Liver (tissue), 9 donors: ENCODE measurements around the gene TXN2. TPM values are rescaled to one million over a fixed set of nuclear protein-coding genes. Genes with fewer than 3 reads are reported as not detected.
"Not testable (repeated sequence)": the region's sequence is repeated elsewhere in the genome, so short reads cannot be mapped to it uniquely, and the experiment has no call there.

Source experiments
- DNase-seq: peaks from one replicate; pipeline ENCODE4 v3.0.0-alpha.2; 2017; ENCODE audit warnings: low spot score
- H3K27ac ChIP-seq, 2 donors: one replicate each; pipeline ENCODE4 v1.7.0; 2013; ENCODE audit warnings: inconsistent platforms in 2 of 2, low read length in 2 of 2, control low read depth in 1 of 2, low read depth in 1 of 2, mild to moderate bottlenecking in 1 of 2
- H3K27me3 ChIP-seq, 4 donors: one replicate each; pipeline versions ENCODE4 v1.6.1 to v1.7.0; 2013; ENCODE audit warnings: low read length in 3 of 4, inconsistent platforms in 1 of 4, mild to moderate bottlenecking in 1 of 4, moderate library complexity in 1 of 4; ENCODE audit not compliant: control insufficient read depth in 4 of 4, insufficient read depth in 4 of 4
- H3K36me3 ChIP-seq, 4 donors: one replicate each; pipeline versions ENCODE4 v1.6.1 to v1.7.0; 2013; ENCODE audit warnings: low read length in 3 of 4, mild to moderate bottlenecking in 3 of 4, low read depth in 1 of 4, moderate library complexity in 1 of 4; ENCODE audit not compliant: control insufficient read depth in 4 of 4, insufficient read depth in 3 of 4
- H3K4me1 ChIP-seq, 4 donors: one replicate each; pipeline versions ENCODE4 v1.6.1 to v1.7.0; 2013; ENCODE audit warnings: low read length in 3 of 4, mild to moderate bottlenecking in 3 of 4, moderate library complexity in 1 of 4; ENCODE audit not compliant: control insufficient read depth in 4 of 4, insufficient read depth in 4 of 4
- H3K4me3 ChIP-seq, 3 donors: one replicate each; pipeline versions ENCODE4 v1.6.1 to v1.7.0; 2013; ENCODE audit warnings: low read length in 3 of 3, control low read depth in 1 of 3, low read depth in 1 of 3, mild to moderate bottlenecking in 1 of 3
- H3K9ac ChIP-seq, 2 donors: one replicate each; pipeline ENCODE4 v1.7.0; 2013; ENCODE audit warnings: low read length in 2 of 2, mild to moderate bottlenecking in 2 of 2, moderate library complexity in 2 of 2, control low read depth in 1 of 2, low read depth in 1 of 2
- H3K9me3 ChIP-seq, 4 donors: one replicate each; pipeline versions ENCODE4 v1.6.1 to v1.7.0; 2013; ENCODE audit warnings: low read length in 3 of 4; ENCODE audit not compliant: control insufficient read depth in 4 of 4
- ATF3 ChIP-seq: IDR thresholded peaks from 2 replicates; pipeline ENCODE4 v1.6.1; 2016; ENCODE audit warnings: antibody characterized with exemption
- EGR1 ChIP-seq, 2 donors: IDR thresholded peaks; 2 replicates each; pipeline ENCODE4 v1.6.1; 2016 to 2018; ENCODE audit warnings: antibody characterized with exemption in 2 of 2, low read depth in 2 of 2
- GABPA ChIP-seq, 2 donors: IDR thresholded peaks in 1 of 2; conservative IDR thresholded peaks in 1 of 2; 2 replicates each; pipeline ENCODE4 v1.6.1; 2016; ENCODE audit warnings: antibody characterized with exemption in 2 of 2, mild to moderate bottlenecking in 1 of 2, moderate library complexity in 1 of 2
- HNF4A ChIP-seq, 2 donors: conservative IDR thresholded peaks; 2 replicates each; pipeline ENCODE4 v1.6.1; 2016; ENCODE audit warnings: antibody characterized with exemption in 2 of 2, mild to moderate bottlenecking in 2 of 2
- HNF4G ChIP-seq: IDR thresholded peaks from 2 replicates; pipeline ENCODE4 v1.6.1; 2016; ENCODE audit warnings: antibody characterized with exemption
- MAX ChIP-seq: IDR thresholded peaks from 2 replicates; pipeline ENCODE4 v1.6.1; 2016; ENCODE audit warnings: antibody characterized with exemption
- RAD21 ChIP-seq, 2 donors: IDR thresholded peaks; 2 replicates each; pipeline ENCODE4 v1.6.1; 2016; ENCODE audit warnings: antibody characterized with exemption in 2 of 2, mild to moderate bottlenecking in 2 of 2
- REST ChIP-seq: IDR thresholded peaks from 2 replicates; pipeline ENCODE4 v1.6.1; 2016; ENCODE audit warnings: antibody characterized with exemption, mild to moderate bottlenecking
- RXRA ChIP-seq, 2 donors: IDR thresholded peaks; 2 replicates each; pipeline ENCODE4 v1.6.1; 2017 to 2018; ENCODE audit warnings: antibody characterized with exemption in 2 of 2, mild to moderate bottlenecking in 1 of 2
- SP1 ChIP-seq: IDR thresholded peaks from 2 replicates; pipeline ENCODE4 v1.6.1; 2018; ENCODE audit warnings: antibody characterized with exemption, mild to moderate bottlenecking
- TAF1 ChIP-seq: conservative IDR thresholded peaks from 2 replicates; pipeline ENCODE4 v1.6.1; 2016; ENCODE audit warnings: antibody characterized with exemption, mild to moderate bottlenecking
- YY1 ChIP-seq: IDR thresholded peaks from 2 replicates; pipeline ENCODE4 v1.6.1; 2016; ENCODE audit warnings: antibody characterized with exemption, mild to moderate bottlenecking
- ZBTB33 ChIP-seq: IDR thresholded peaks from 2 replicates; pipeline ENCODE4 v1.6.1; 2016; ENCODE audit warnings: antibody characterized with exemption
- WGBS: extraction: QIAGEN DNeasy Blood & Tissue Kit; methylation state at CpG from one replicate; pipeline ENCODE4 v1.1.7; 2013; 5-methylcytosine and 5-hydroxymethylcytosine counted together
- polyA plus RNA-seq, 2 donors: library from polyadenylated mRNA; stranded (reverse) in 1 of 2; unstranded in 1 of 2; fragments of 200-250 nt in 1 of 2; fragments of >200 nt in 1 of 2; fragmentation: Nextera tagmentation in 1 of 2; extraction: Ambion mirVana in 1 of 2; gene quantifications; one replicate each; pipeline versions ENCODE4 v1.2.1 to v1.2.3, GENCODE V29; 2013 to 2015
- total RNA-seq, 2 donors: library from RNA; depleted of rRNA; stranded (reverse); fragments of >200 nt; gene quantifications; one replicate each; pipeline ENCODE4 v1.2.3, GENCODE V29; 2014
- donor health status: healthy.
- donor health status: healthy.
- donor health status: healthy.
- donor health status: healthy.
- donor health status: healthy.

The TXN2 gene
- total and polyA plus RNA-seq, 4 donors, result 27.5 to 154 (median 73.4) TPM

- H3K4me1 ChIP-seq, result peaks cover 0 to 2% (median 0%) of the 10 kb centered on the region in 4 donors
- 93% methylated on average over 5 of the region's 5 CpGs for WGBS
- no peak overlapping the region for H3K9ac ChIP-seq
- no peaks in the 10 kb centered on the region for H3K27me3 ChIP-seq
- H3K9me3 ChIP-seq, result no peaks in the 10 kb centered on the region
- no peak overlapping the region for H3K27ac ChIP-seq
- H3K4me3 ChIP-seq, result no peak overlapping the region
- TF ChIP-seq EGR1 (IDR thresholded peaks at IDR 0.05; ENCODE audit: low read depth in 2 of 2) (no peak), HNF4G (no peak), REST (no peak), RAD21 (IDR thresholded peaks at IDR 0.05) (no peak), RXRA (IDR thresholded peaks at IDR 0.05) (no peak), ATF3 (no peak), MAX (no peak), YY1 (no peak), GABPA (IDR thresholded peaks at IDR 0.05 in 1 of 2, conservative IDR thresholded peaks at IDR 0.05 in 1 of 2) (no peak), SP1 (no peak), HNF4A (conservative IDR thresholded peaks at IDR 0.05) (no peak), TAF1 (no peak), ZBTB33 (no peak)
- H3K36me3 ChIP-seq, result no peaks in the 10 kb centered on the region
- DNase-seq, result no peak
Observed at GRCh38 chr22:36424901-36425579, 56.4 kb downstream of the TXN2 start.

GRCh38 chr22:36424466-36424865 is 57.0 kb downstream of the TXN2 start:
- not testable (repeated sequence) for DNase-seq, H3K4me3 ChIP-seq, H3K9me3 ChIP-seq, H3K27ac ChIP-seq, H3K27me3 ChIP-seq, H3K9ac ChIP-seq, H3K36me3 ChIP-seq, H3K4me1 ChIP-seq
- 88% methylated on average over 5 of the region's 5 CpGs for WGBS
